ENCODE data around the gene ZNF512B.

- TF ChIP-seq CTCF (IDR thresholded peaks at IDR 0.05; ENCODE audit: low read length): no peak
- TF ChIP-seq EZH2phosphoT487 (IDR thresholded peaks at IDR 0.05; ENCODE audit: low read length): no peak
- TF ChIP-seq EZH2 (optimal IDR thresholded peaks at IDR 0.05; ENCODE audit: low read depth, low read length): no peak
Measured at GRCh38 chr20:63980317-63980805, 10.6 kb upstream of the ZNF512B start.

Measured in MM.1S (cell line).